ENCODE measurements around the gene DHX30.
"Not testable (repeated sequence)": the region's sequence is repeated elsewhere in the genome, so short reads cannot be mapped to it uniquely, and the experiment has no call there.

DHX30 gene, protein sequence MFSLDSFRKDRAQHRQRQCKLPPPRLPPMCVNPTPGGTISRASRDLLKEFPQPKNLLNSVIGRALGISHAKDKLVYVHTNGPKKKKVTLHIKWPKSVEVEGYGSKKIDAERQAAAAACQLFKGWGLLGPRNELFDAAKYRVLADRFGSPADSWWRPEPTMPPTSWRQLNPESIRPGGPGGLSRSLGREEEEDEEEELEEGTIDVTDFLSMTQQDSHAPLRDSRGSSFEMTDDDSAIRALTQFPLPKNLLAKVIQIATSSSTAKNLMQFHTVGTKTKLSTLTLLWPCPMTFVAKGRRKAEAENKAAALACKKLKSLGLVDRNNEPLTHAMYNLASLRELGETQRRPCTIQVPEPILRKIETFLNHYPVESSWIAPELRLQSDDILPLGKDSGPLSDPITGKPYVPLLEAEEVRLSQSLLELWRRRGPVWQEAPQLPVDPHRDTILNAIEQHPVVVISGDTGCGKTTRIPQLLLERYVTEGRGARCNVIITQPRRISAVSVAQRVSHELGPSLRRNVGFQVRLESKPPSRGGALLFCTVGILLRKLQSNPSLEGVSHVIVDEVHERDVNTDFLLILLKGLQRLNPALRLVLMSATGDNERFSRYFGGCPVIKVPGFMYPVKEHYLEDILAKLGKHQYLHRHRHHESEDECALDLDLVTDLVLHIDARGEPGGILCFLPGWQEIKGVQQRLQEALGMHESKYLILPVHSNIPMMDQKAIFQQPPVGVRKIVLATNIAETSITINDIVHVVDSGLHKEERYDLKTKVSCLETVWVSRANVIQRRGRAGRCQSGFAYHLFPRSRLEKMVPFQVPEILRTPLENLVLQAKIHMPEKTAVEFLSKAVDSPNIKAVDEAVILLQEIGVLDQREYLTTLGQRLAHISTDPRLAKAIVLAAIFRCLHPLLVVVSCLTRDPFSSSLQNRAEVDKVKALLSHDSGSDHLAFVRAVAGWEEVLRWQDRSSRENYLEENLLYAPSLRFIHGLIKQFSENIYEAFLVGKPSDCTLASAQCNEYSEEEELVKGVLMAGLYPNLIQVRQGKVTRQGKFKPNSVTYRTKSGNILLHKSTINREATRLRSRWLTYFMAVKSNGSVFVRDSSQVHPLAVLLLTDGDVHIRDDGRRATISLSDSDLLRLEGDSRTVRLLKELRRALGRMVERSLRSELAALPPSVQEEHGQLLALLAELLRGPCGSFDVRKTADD

DNA sequence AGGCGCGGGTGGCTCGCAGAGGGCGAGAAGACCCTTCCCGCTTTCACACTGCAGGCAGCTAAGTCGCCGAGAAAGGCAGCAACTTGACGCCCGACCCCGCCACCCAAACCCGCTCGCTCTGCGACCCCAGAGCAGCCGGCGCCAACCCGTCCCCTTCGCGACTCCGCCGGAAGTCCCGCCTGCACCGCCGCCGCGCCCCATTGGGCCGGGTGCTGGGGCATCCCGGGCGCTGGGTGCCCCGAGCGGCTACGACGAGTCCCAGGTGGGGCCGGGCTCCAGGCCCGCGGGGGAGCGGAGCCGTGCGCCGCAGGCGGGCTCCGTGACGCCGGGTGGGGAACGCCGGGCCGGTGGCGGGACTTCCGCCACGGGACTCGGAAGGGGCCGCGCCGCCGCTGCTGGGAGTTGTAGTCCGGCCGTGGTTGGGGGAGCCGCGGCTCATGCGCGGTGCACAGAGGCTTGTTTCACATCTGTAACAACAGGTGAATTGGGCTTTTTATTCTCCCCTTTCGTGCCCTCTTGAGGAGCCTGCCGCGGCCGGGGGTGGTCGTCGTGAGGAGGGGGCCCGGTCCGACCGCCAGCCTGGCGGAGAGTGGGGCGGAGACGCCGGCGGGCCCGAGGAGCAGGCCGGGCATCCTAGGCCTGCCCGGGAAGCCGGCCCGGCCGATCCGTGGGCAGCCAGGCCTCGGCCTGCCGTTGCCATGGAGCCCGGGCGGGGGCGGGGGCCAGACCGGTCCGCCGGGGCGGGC lies at the start of gene DHX30:
DHX30 (plus strand) TSS at position 405 of the 746 bp plus-strand sequence. CDS start 7,546 bp downstream, outside the sequence.
- H3K27ac Mint-ChIP-seq, result peak within 1 kb of the TSS; percentile 94
- no peaks in the 10 kb centered on the region for H3K27me3 Mint-ChIP-seq
- H3K4me1 Mint-ChIP-seq, result peaks cover 18% of the 10 kb centered on the region
- H3K9me3 Mint-ChIP-seq, result no peaks in the 10 kb centered on the region
- H3K36me3 Mint-ChIP-seq, result no peaks in the 10 kb centered on the region
- H3K4me3 Mint-ChIP-seq, result peak within 1 kb of the TSS; percentile 96

GRCh38 chr3:47758261-47759025 lies 44.5 kb upstream of the DHX30 start:
- peaks cover 10% of the 10 kb centered on the region for H3K36me3 Mint-ChIP-seq
- no peaks in the 10 kb centered on the region for H3K9me3 Mint-ChIP-seq
- peaks cover 16% of the 10 kb centered on the region for H3K4me1 Mint-ChIP-seq
- no peak overlapping the region for H3K4me3 Mint-ChIP-seq
- no peak overlapping the region for H3K27ac Mint-ChIP-seq
- H3K27me3 Mint-ChIP-seq, result no peaks in the 10 kb centered on the region

DNA sequence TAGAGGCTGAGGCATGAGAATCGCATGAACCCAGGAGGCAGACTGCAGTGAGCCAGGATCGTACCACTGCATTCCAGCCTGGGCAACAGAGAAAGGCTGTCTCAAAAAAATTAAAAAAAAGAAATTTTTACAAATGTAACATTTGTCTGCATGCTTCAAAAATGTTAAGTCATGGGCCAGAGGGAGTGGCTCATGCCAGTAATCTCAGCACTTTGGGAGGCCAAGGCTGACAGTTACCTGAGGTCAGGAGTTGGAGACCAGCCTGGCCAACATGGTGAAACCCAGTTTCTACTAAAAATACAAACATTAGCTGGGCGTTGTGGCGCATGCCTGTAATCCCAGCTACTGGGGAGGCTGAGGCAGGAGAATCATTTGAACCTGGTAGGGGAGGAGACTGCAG lies 42.7 kb upstream of the DHX30 start:
- not testable (repeated sequence) for H3K27me3 Mint-ChIP-seq, H3K36me3 Mint-ChIP-seq, H3K9me3 Mint-ChIP-seq, H3K4me3 Mint-ChIP-seq, H3K27ac Mint-ChIP-seq
- H3K4me1 Mint-ChIP-seq, result peaks cover 16% of the 10 kb centered on the region

DNA sequence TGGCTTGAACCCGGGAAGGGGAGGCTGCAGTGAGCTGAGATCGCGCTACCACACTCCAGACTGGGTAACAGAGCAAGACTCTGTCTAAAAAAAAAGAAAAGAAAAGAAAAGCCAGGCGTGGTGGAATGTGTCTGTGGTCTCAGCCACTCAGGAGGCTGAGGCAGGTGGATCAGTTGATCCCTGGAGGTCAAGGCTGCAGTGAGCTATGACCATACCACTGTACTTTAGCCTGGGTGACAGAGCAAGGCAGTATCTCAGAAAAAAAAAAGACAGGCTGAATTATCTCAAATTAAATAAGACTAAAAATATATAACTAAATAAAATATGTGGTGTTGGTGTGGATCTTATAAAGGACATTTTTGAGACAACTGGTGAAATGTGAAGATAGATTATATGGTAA lies 41.9 kb upstream of the DHX30 start:
- Mint-ChIP-seq H3K36me3 (peaks cover 9% of the 10 kb centered on the region), H3K27ac (peak overlapping the region; percentile 23), H3K9me3 (no peaks in the 10 kb centered on the region), H3K4me3 (no peak overlapping the region), H3K27me3 (no peaks in the 10 kb centered on the region), H3K4me1 (peaks cover 16% of the 10 kb centered on the region)

GRCh38 chr3:47762233-47762632 lies 40.7 kb upstream of the DHX30 start:
- Mint-ChIP-seq H3K27ac (peak overlapping the region; percentile 76), H3K27me3 (no peaks in the 10 kb centered on the region), H3K36me3 (peaks cover 6% of the 10 kb centered on the region), H3K4me3 (no peak overlapping the region), H3K9me3 (no peaks in the 10 kb centered on the region), H3K4me1 (peaks cover 9% of the 10 kb centered on the region)

DNA sequence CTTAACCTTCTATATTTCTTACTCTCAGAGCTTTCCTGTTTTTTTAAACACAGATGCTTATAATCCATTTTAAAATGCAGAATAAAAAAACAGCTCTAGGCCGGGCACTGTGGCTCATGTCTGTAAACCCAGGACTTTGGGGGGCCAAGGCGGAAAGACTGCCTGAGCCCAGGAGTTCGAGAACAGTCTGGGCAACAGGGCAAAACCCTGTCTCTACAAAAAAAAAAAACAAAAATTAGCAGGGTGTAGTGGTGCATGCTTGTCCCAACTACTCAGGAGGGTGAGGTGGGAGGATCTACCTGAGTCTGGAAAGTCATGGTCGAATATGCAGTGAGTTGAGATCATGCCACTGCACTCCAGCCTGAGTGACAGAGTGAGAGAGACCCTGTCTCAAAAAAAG lies 36.8 kb upstream of the DHX30 start:
- no peaks in the 10 kb centered on the region for H3K27me3 Mint-ChIP-seq
- H3K36me3 Mint-ChIP-seq, result peaks cover 6% of the 10 kb centered on the region
- H3K4me1 Mint-ChIP-seq, result peaks cover 16% of the 10 kb centered on the region
- H3K27ac Mint-ChIP-seq, result no peak overlapping the region
- H3K9me3 Mint-ChIP-seq, result no peaks in the 10 kb centered on the region
- H3K4me3 Mint-ChIP-seq, result no peak overlapping the region

GRCh38 chr3:47772047-47772446 lies 30.9 kb upstream of the DHX30 start:
- no peak overlapping the region for H3K4me3 Mint-ChIP-seq
- H3K4me1 Mint-ChIP-seq, result peaks cover 19% of the 10 kb centered on the region
- H3K27ac Mint-ChIP-seq, result no peak overlapping the region
- H3K9me3 Mint-ChIP-seq, result no peaks in the 10 kb centered on the region
- H3K27me3 Mint-ChIP-seq, result no peaks in the 10 kb centered on the region
- H3K36me3 Mint-ChIP-seq, result peaks cover 4% of the 10 kb centered on the region

- H3K27ac Mint-ChIP-seq, result no peak overlapping the region
- H3K36me3 Mint-ChIP-seq, result peaks cover 4% of the 10 kb centered on the region
Observed at GRCh38 chr3:47772788-47773187, 30.1 kb upstream of the DHX30 start.

DNA sequence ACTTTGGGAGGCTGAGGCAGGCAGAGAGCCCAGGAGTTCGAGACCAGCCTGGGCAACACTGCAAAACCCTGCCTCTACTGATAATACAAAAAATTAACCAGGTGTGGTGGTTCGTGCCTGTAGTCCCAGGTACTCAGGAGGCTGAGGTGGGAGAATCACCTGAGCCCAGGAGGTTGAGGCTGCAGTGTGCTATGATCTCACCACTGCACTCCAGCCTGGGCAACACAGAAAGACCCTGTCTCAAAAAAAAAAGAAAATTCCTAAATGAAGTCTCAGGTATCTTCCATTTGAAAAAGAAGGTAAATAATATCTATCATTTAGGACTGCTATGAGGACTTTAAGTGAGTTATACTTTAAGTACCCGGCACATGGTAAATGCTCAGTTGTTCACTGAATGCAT lies 24.2 kb upstream of the DHX30 start:
- H3K27ac Mint-ChIP-seq, result no peak overlapping the region
- H3K36me3 Mint-ChIP-seq, result no peaks in the 10 kb centered on the region
- H3K4me3 Mint-ChIP-seq, result no peak overlapping the region
- no peaks in the 10 kb centered on the region for H3K9me3 Mint-ChIP-seq
- peaks cover 29% of the 10 kb centered on the region for H3K4me1 Mint-ChIP-seq
- no peaks in the 10 kb centered on the region for H3K27me3 Mint-ChIP-seq

More at GRCh38 chr3:47772788-47773187, 30.1 kb upstream of the DHX30 start:
- Mint-ChIP-seq H3K4me3 (no peak overlapping the region), H3K4me1 (peaks cover 19% of the 10 kb centered on the region), H3K27me3 (no peaks in the 10 kb centered on the region), H3K9me3 (no peaks in the 10 kb centered on the region)

DNA sequence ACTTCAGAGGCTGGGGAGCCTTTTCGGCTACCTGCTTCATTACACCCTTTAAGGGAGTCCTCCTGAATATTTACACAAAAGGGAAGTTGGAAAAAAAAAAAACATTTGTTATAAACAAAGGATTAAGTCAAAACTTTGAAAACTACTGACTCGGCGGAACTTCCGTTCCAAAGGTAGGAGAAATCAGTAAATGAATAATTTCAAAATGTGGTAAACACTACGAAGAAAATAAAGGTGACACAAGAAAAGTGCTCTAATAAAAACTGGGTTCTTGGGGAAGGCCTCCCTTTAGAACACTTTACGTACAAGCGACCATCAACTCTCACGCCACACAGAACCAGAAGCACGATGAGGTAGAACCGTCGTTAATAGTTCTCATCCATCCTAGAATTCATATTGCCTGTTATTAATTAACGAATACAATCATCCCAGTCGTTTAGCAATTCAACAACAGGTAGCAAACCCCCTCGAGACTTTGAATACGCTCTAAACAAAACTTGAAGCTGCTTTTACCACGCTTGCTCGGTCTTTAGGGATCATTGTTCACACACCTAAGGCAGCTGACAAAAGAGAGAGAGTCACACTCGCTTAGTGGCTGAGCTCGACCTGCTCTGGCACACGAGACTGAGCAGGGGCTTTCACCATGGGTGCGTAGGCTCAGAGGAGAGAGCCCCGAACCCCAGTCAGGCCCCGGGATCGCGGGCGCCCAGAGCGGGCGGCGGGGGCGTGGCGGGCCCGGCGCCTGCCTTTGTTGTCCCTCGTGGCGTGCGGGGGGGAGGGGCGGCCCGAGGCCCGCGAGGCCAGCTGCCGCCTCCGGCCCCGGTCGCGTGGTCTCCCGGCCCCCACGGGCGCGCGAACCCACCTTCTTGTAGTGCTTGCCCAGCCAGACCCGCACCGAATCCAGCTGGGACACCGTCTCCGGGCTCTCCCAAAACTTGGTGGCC lies 21.9 kb upstream of the DHX30 start:
- Mint-ChIP-seq H3K27me3 (no peaks in the 10 kb centered on the region), H3K4me3 (peak overlapping the region; percentile 95), H3K4me1 (peaks cover 21% of the 10 kb centered on the region), H3K27ac (peak overlapping the region; percentile 86), H3K9me3 (no peaks in the 10 kb centered on the region), H3K36me3 (no peaks in the 10 kb centered on the region)

DNA sequence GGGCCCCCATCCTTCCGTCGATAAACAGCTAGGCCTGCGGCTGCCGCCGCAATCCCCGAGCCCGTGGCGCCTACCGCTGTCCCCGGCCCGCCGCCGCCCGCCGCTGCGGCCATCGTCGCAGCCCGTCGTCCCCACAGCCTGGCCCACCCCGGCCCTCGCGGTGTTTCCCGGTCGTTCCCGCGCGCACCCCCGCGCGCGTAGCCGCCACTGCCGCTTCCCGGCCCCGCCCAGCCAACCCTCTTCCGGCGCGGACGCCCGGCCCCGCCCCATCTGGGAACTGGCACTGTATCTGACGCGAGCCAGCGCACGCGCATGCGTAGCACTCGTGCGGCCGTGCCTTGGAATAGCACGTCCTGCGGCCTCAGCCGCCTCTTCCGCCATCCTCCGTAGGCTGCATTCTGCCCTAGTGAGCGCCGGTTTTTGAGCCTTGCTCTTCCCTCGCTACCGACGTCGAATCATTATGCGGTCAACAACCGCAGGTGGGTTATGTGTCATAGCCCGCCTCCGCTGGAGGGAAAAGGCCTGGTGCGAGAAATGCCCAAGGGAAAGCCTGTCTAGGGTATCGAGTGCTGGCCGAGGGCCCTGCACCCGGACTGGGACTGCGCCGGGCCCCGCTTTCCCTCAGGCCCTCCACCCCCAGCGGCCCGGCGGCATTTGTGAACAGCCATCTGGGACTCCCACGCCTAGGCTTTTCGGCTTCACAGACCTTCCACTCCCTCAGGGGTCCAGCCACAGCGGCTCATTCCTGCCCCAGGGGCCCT lies 21.1 kb upstream of the DHX30 start, which contains the start of gene SMARCC1:
SMARCC1 (minus strand) TSS at position 209 of the 761 bp plus-strand sequence; CDS start at position 113, 96 bp downstream.
- Mint-ChIP-seq H3K4me1 (peaks cover 21% of the 10 kb centered on the region), H3K27ac (peak within 1 kb of the TSS; percentile 98), H3K36me3 (no peaks in the 10 kb centered on the region), H3K27me3 (no peaks in the 10 kb centered on the region), H3K9me3 (no peaks in the 10 kb centered on the region), H3K4me3 (peak within 1 kb of the TSS; percentile 95)

GRCh38 chr3:47782446-47783308 lies 20.3 kb upstream of the DHX30 start:
- H3K4me1 Mint-ChIP-seq, result peaks cover 21% of the 10 kb centered on the region
- H3K27me3 Mint-ChIP-seq, result no peaks in the 10 kb centered on the region
- H3K9me3 Mint-ChIP-seq, result no peaks in the 10 kb centered on the region
- no peaks in the 10 kb centered on the region for H3K36me3 Mint-ChIP-seq
- H3K27ac Mint-ChIP-seq, result peak overlapping the region; percentile 98
- peak overlapping the region; percentile 95 for H3K4me3 Mint-ChIP-seq
